GDM1 (cell line): ENCODE results near the gene YTHDC1.
"Not testable (repeated sequence)": the region's sequence is repeated elsewhere in the genome, so short reads cannot be mapped to it uniquely, and the experiment has no call there.

Source experiments
- DNase-seq: peaks from one replicate; lab custom pipeline; 2025; lab: John Stamatoyannopoulos, UW

Gene YTHDC1

DNA sequence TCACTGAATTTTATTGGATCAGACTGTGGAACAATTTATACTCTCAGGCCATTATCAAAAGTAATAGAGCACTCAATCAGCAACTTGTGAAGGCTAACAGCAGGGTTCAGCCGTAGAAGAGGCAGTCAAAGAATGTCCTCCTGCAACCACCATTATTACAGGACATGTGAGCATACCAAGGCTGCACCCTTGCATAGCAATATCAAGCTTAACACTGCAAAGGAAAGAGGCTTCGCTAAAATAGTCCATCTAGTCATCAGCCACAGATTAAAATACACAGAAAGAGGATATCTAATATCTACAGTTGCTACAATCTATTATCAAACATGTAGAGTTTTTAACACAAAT lies 61.5 kb downstream of the YTHDC1 start:
- no peak for DNase-seq

DNA sequence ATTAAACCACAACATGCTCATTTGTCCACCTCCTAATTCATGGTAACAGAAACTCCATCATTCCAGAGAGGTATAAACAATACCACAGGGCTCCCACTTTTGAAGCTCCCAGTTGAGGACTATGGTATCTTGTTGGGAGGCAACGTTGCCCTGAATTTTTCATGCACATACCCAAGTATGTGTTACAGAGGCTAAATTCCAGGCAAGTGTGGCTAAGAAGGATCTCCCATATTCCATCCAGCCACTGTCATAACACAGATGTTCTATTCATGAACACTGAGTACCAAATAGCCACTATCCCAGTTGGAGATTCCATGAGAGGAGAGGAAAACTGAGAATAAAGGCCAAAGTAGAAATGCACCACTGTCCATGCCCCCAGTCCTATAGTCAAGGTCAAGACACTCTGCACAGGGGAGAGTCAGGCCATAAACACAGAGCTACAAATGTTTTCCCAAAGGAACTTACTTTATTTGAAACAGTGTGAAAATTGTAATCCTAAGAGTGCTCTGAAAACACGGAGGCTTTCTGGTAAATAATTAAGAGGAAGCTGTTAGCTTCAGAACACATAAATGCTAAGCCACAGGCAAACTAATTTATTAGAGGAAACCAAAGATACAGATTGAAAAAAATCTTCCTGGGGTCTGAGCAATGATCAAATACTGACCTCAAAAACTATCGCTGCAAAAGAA lies 62.0 kb downstream of the YTHDC1 start:
- DNase-seq: no peak

DNA sequence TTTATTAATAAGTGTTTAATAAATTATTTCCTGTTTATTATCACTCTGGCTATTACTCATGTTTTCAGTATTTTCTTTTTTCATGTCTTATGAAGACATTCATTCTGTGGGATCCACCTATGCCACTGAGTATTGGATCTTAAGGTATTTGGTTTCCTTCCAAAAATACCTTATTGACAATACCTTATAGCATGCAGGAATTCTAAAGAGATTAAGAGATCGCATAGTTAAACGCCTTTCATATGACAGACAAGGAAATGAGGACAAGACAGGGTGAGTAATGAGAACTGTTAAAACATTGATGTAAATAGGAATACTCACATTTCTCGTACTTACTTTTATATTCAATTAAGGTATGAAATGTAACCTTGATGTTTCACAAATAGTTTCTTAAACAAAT lies 66.2 kb downstream of the YTHDC1 start:
- DNase-seq: no peak

DNA sequence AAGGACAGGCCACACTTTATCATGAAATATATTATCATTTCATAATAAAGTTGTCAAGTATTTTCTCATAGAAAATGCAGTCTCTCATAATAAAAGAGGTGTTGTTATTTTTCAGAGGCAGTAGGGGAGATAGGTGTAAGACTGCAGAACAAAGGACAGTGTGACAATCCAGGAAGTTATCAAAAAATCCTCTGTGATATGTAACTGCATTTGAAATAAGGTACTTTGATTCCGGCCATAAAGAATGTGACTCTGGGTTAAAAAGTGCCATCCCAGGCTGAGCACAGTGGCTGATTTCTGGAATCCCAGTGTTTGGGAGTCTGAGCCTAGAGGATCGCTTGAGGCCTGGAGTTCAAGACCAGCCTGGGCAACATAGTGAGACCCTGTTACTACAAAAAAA lies 66.8 kb downstream of the YTHDC1 start:
- DNase-seq: no peak

DNA sequence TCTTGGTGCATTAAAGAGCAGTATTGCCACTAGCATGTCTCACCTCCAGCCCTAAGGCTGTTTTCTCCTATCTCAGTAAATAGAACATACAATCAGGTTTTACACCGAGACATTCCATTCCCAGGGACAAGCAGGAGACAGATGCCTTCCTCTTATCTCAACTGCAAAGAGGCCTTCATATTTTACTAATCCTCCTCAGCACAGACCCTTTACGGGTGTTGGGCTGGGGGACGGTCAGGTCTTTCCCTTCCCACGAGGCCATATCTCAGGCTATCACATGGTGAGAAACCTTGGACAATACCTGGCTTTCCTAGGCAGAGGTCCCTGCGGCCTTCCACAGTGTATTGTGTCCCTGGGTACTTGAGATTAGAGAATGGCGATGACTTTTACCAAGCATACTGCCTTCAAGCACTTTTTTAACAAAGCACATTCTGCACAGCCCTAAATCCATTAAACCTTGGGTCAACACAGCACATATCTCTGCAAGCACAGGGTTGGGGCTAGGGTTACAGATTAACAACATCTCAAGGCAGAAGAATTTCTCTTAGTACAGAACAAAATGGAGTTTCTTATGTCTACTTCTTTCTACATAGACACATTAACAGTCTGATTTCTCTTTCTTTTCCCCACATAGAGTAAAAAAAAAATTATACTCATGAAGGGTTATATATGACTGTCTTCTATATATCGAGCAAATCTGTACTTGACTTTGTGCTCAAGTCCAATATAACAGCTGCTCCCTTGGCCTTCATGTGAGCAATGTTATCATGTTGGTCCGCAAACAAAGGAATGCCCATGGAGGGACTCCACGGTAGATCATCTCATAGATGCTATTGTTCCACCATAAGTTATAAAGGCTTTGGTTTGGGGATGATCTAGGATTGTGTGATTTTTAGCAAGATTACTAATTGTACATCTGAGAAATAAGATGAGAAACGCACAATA lies 67.8 kb downstream of the YTHDC1 start:
- DNase-seq: not testable (repeated sequence)

DNA sequence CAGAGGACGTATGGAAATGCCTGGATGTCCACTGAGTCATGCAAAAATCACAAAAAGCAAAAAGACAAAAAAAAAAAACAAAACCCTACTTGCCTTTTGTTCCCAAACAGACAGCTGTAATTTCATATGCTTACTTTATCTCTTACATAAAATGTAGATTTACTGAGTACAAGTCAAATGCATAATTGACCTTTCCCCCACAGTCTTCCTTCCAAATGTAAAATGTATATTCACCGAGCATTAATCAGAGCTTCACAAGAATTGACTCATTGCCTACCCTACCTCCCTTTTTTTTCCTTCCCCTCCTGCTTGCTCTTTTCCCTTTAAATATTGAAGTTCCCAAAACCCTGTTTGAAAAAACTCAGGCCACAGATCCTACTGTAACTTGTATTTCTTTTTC lies 71.9 kb downstream of the YTHDC1 start:
- no peak for DNase-seq

DNA sequence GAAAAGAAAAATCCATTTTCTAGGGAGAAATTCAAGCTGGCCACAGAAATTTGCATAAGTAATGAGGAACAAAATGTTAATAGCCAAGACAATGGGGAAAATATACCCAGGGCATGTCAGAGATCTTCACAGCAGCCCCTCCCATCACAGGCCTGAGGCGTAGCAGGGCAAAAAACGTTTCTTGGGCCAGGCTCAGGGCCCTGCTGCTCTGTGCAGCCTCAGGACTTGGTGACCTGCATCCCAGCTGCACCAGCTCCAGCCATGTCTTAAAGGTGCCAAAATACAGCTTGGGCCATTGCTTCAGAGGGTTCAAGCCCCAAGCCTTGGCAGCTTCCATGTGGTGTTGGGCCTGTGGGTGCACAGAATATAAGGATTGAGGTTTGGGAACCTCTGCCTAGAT lies 72.3 kb downstream of the YTHDC1 start:
- DNase-seq: no peak

DNA sequence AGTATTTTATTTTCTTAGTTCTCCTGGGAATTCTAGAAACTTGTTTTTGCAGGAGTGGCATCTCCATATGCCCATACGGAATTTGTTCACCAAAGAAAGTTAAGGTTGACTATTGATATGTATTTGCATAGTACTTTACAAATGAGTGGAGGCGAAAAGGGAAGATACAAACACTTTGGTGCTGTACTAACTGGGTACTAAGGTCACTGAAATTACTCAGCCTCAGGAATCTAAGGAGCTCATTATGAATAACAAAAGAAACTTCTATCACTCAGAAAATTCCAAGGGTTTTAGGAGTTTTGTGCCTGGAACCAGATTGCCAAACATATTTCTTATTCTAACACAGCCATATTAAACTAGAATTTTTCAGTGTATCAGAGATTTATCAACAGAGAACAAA lies 77.0 kb downstream of the YTHDC1 start:
- no peak for DNase-seq

DNA sequence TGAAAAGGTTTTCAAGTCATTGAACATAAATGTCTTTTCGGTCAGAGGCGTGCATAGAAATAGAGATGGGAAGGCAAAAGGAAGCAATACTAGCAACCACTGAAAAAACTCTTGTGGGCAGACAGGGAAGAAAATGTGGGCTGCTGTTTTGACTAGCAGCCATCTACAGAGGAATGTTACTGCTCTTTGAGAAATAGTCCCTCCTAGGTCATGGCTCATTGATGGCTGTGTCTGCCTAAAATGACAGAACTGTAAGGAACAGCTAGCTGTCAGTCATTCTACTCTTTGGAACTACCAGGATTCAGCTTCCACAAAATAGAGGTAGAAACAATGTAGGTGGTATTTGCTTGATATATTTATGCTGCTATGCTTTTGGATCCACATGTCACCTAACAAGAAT lies 77.5 kb downstream of the YTHDC1 start:
- DNase-seq: no peak

DNA sequence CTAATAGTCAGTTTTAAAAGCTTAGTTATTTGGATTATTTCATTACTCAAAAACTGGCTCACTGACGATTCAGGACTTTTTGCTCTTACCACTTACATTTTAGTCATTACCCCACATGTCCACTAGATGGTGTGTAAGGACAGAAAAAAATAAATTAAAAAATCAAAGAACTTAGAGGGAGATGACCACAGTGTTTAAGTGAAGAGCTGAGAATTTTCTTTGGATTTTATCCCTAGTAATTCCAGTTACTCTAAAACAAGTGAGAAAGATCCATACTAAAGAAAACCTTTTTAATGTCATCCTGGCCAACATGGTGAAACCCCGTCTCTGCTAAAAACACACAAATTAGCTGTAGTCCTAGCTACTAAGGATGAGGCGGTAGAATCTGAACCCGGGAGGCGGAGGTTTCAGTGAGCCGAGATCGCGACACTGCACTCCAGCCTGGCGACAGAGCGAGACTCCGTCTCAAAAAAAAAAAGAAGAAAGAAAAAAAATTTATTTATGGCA lies 78.0 kb downstream of the YTHDC1 start:
- DNase-seq: no peak

DNA sequence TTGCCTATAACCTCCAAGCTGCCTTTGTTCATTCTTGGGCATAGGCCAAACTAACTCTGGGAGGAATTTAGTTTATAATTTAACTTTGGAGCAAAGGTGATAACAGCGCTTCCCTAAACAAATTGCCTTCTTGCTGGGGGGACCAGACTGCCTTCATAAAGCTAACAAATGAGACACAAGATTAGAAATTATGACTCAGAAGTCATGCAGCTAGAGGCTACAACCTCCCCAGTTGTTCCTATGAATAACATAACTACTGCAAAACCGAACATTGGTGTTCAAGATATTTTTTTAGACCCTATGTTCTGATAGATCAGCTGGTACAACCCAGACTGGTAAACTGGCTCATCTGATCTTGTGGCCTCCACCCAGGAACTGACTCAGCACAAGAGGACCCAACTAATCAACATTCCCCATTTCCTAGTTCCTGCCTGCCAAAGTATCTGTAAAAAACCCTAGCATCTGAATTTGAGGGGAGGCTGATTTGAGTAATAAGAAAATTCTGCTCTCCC lies 82.4 kb downstream of the YTHDC1 start:
- no peak for DNase-seq

DNA sequence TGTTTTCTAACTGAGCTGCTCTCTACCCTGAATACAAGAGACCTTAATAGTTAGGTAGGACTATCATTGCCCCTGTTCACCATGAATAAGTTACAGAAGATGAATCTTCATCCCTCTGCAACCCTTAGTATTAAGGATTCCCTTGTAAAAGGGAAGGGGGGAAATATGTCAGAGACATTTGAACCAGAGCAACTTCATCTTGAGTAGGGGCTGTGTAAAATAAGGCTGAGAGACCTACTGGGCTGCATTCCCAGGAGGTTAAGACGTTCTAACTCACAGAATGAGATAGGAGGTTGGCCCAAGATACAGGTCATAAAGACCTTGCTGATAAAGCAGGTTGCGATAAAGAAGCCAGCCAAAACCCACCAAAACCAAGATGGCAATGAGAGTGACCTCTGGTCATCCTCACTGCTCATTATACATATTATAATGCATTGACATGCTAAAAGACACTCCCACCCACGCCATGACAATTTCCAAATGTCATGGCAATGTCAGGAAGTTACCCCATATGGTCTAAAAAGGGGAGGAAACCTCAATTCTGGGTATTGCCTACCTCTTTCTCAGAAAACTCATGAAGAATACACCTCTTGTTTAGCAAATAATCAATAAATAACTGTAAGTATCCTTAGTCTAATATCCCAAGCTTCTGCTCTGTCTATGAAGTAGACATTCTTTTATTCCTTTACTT lies 84.9 kb downstream of the YTHDC1 start:
- DNase-seq: no peak
